K562 (cell line): ENCODE data around the gene MAN1B1. TPM values are rescaled to one million over a fixed set of nuclear protein-coding genes. Genes with fewer than 3 reads are reported as not detected.

Source experiments
- ATAC-seq: fragments of 200-7000 bp; cut with Tn5 transposase; 3 replicates; pipeline ENCODE4 v1.9.1; 2020; ENCODE audit warnings: moderate library complexity
- BruUV-seq: library from RNA; stranded (reverse); fragments of 400-500 nt; replicated peaks from 2 replicates; lab custom pipeline; 2021; lab: Mats Ljungman, UMichigan
- CTCF ChIA-PET: fragments of 300-600 bp; formaldehyde crosslinking; extraction: SDS; loops from one replicate; lab custom pipeline; 2021; ENCODE audit warnings: low intra/inter-chr PET ratio; lab: Yijun Ruan, JAX
- POLR2A ChIA-PET: fragments of 300-600, 350-650 bp; sonication (Branson Sonifier 250); formaldehyde crosslinking; extraction: SDS; loops from one replicate; lab custom pipeline; 2021; ENCODE audit warnings: antibody characterized with exemption, inconsistent platforms; lab: Yijun Ruan, JAX
- DNase-seq, 4 experiments: peaks; one replicate each; pipeline versions ENCODE4 v3.0.0 to v3.0.0-alpha.2; 2011 to 2018; ENCODE audit warnings: low spot score in 3 of 4, mixed read lengths in 3 of 4; ENCODE audit errors: extremely low read depth in 1 of 4
- FAIRE-seq: peaks from 2 replicates; lab custom pipeline; 2011; peaks lifted over from hg19 to GRCh38; lab: Jason Lieb, UNC
- H2AFZ ChIP-seq: 2 replicates; pipeline ENCODE4 v1.6.0; 2011; ENCODE audit warnings: low read depth, low read length, control low read depth, inconsistent platforms
- H3K27ac ChIP-seq: fragments of 200-600 bp; 3 replicates; pipeline ENCODE4 v1.8.0; 2011; ENCODE audit warnings: low read depth, mild to moderate bottlenecking, control low read depth, inconsistent platforms, low read length, moderate library complexity, mixed read lengths; ENCODE audit errors: extremely low read depth
- H3K27me3 ChIP-seq, 2 experiments: fragments of 300-600 bp in 1 of 2; 2 replicates in 1 of 2; 3 replicates in 1 of 2; pipeline versions ENCODE4 v1.6.0 to v1.8.0; 2011; ENCODE audit warnings: inconsistent platforms in 2 of 2, low read length in 2 of 2, mild to moderate bottlenecking in 1 of 2, mixed read lengths in 1 of 2, moderate library complexity in 1 of 2; ENCODE audit not compliant: control insufficient read depth in 2 of 2, insufficient read depth in 2 of 2
- H3K36me3 ChIP-seq: fragments of 300-600 bp; 3 replicates; pipeline ENCODE4 v1.8.0; 2011; ENCODE audit warnings: mild to moderate bottlenecking, low read length, inconsistent platforms; ENCODE audit not compliant: control insufficient read depth, insufficient read depth
- H3K4me1 ChIP-seq, 2 experiments: fragments of 200-600 bp in 1 of 2; replicated peaks in 1 of 2; 2 replicates in 1 of 2; 3 replicates in 1 of 2; pipeline versions ENCODE4 v1.5.1 to v1.8.0; 2011; ENCODE audit warnings: inconsistent platforms in 2 of 2, low read length in 2 of 2, mild to moderate bottlenecking in 1 of 2, mixed read lengths in 1 of 2, moderate library complexity in 1 of 2; ENCODE audit not compliant: control insufficient read depth in 2 of 2, insufficient read depth in 2 of 2
- H3K4me2 ChIP-seq: 2 replicates; pipeline ENCODE4 v1.6.1; 2011; ENCODE audit warnings: low read length, control low read depth, inconsistent platforms, mixed read lengths; ENCODE audit not compliant: insufficient read depth
- H3K4me3 ChIP-seq: fragments of 200-600 bp; sonication (generic), shearing (Covaris generic); 2 replicates; pipeline ENCODE4 v1.5.1; 2016; ENCODE audit warnings: control low read depth, inconsistent platforms
- H3K79me2 ChIP-seq: fragments of 200-600 bp; 3 replicates; pipeline ENCODE4 v1.8.0; 2011; ENCODE audit warnings: low read length, inconsistent platforms; ENCODE audit not compliant: control insufficient read depth, insufficient read depth
- H3K9ac ChIP-seq, 2 experiments: 2 replicates each; pipeline versions ENCODE4 v1.6.0 to v1.6.1; 2011; ENCODE audit warnings: low read depth in 2 of 2, low read length in 2 of 2, control low read depth in 1 of 2, inconsistent platforms in 1 of 2, mild to moderate bottlenecking in 1 of 2, mixed read lengths in 1 of 2; ENCODE audit not compliant: insufficient read depth in 1 of 2
- H3K9me1 ChIP-seq: one replicate; pipeline ENCODE4 v1.6.0; 2011; ENCODE audit warnings: inconsistent platforms, mild to moderate bottlenecking, low read length, moderate library complexity; ENCODE audit not compliant: control insufficient read depth, insufficient read depth
- H3K9me3 ChIP-seq: replicated peaks from 2 replicates; pipeline ENCODE4 v1.5.1; 2011; ENCODE audit warnings: low read depth, low read length, inconsistent platforms; ENCODE audit not compliant: control insufficient read depth, insufficient read depth
- H4K20me1 ChIP-seq: replicated peaks from 2 replicates; pipeline ENCODE4 v1.6.1; 2011; ENCODE audit warnings: low read length, inconsistent platforms, mixed read lengths; ENCODE audit not compliant: control insufficient read depth, insufficient read depth
- CCNT2 ChIP-seq: IDR thresholded peaks from 2 replicates; pipeline ENCODE4 v1.6.1; 2011; ENCODE audit warnings: borderline replicate concordance, low read depth, mild to moderate bottlenecking, moderate library complexity, mixed read lengths, low read length; ENCODE audit not compliant: insufficient read length; ENCODE audit errors: extremely low read depth
- E2F1 ChIP-seq: sonication (generic); formaldehyde crosslinking; IDR thresholded peaks from 2 replicates; pipeline ENCODE4 v1.8.1; 2023; ENCODE audit warnings: mild to moderate bottlenecking, missing genetic modification reagents, moderate library complexity
- ETS2 ChIP-seq: IDR thresholded peaks from 2 replicates; pipeline ENCODE4 v1.6.1; 2016; ENCODE audit warnings: borderline replicate concordance, missing genetic modification characterization, mild to moderate bottlenecking, moderate library complexity, missing compliant biosample characterization; ENCODE audit not compliant: poor library complexity, severe bottlenecking
- NRF1 ChIP-seq, 2 experiments: fragments of 450-650 bp; IDR thresholded peaks in 1 of 2; conservative IDR thresholded peaks in 1 of 2; 2 replicates each; pipeline ENCODE4 v1.6.1; 2014; ENCODE audit warnings: mild to moderate bottlenecking in 2 of 2
- POLR2H ChIP-seq: IDR thresholded peaks from 2 replicates; pipeline ENCODE4 v1.6.1; 2016; ENCODE audit warnings: missing genetic modification characterization, low read depth, mild to moderate bottlenecking, control low read depth, missing compliant biosample characterization, moderate library complexity
- TBP ChIP-seq: optimal IDR thresholded peaks from 2 replicates; pipeline ENCODE3; 2011; ENCODE audit warnings: low read depth, low read length, improper control_type of control experiment
- VEZF1 ChIP-seq: fragments of 200-800 bp; sonication (Bioruptor generic); IDR thresholded peaks from 2 replicates; pipeline ENCODE4 v1.6.1; 2017; ENCODE audit warnings: missing genetic modification characterization, missing compliant biosample characterization
- ZNF384 ChIP-seq: IDR thresholded peaks from 2 replicates; pipeline ENCODE4 v1.6.1; 2012; ENCODE audit warnings: low read depth, low read length, improper control_type of control experiment
- WGBS: fragments of 100-300 bp; shearing (Covaris generic); methylation state at CpG from one replicate; pipeline ENCODE4 v1.1.6; 2016; ENCODE audit warnings: low coverage, mixed read lengths; ENCODE audit not compliant: insufficient coverage; ENCODE audit errors: missing lambda C conversion rate; 5-methylcytosine and 5-hydroxymethylcytosine counted together
- in situ Hi-C: fragments of 300-500 bp; cut with MboI; formaldehyde crosslinking; loops from 4 replicates; pipeline ENCODE4 v1.15.0; 2018; ENCODE audit warnings: inconsistent platforms, mixed read lengths
- intact Hi-C: fragments of 100-400 bp; cut with micrococcal nuclease; formaldehyde crosslinking; loops from 2 replicates; pipeline ENCODE4 v1.14.2; 2022
- polyA plus RNA-seq, 8 experiments: library from polyadenylated mRNA; depleted of rRNA in 4 of 8; stranded (reverse) in 5 of 8; unstranded in 3 of 8; fragments of >200 nt; fragmentation: Nextera tagmentation in 2 of 8; fragmentation: Illumina TruSeq in 1 of 8; extraction: Ambion mirVana in 2 of 8; extraction: Trizol in 1 of 8; gene quantifications; 2 replicates each; pipeline versions ENCODE4 v1.2.1 to v1.2.3, GENCODE V29; 2011 to 2014; ENCODE audit warnings: inconsistent platforms in 1 of 8, missing spikeins in 1 of 8
- total RNA-seq, 7 experiments: library from RNA; depleted of rRNA in 6 of 7; stranded (reverse); fragments of >200 nt in 6 of 7; fragmentation: Illumina TruSeq in 2 of 7; extraction: Trizol in 2 of 7; gene quantifications; 2 replicates each; pipeline versions ENCODE4 v1.2.1 to v1.2.3, GENCODE V29; 2011 to 2021; ENCODE audit warnings: low replicate concordance in 1 of 7

MAN1B1 gene
- total and polyA plus RNA-seq, 9 of the 15 experiments (the other 6 are each of a cell fraction or from before 2014, with no cell fraction given) = 0.55 to 36.6 (median 27.3) TPM

- in situ Hi-C loops = no loop called here
- Histone ChIP-seq H3K79me2 (no peaks in the 10 kb centered on the region), H3K27me3 (no peaks in the 10 kb centered on the region), H3K36me3 (no peaks in the 10 kb centered on the region), H3K9me3 (no peaks in the 10 kb centered on the region; the same call in 1 of the 2 replicates), H3K4me2 (no peak overlapping the region), H3K4me3 (peak overlapping the region; percentile 21; the same call in 1 of the 2 replicates), H2AFZ (no peak overlapping the region; the same call in 1 of the 2 replicates), H3K9ac (0 out of 4 replicates have a peak overlapping the region, but pooled peaks of 1 of the 2 experiments have one; percentile 38), H3K4me1 (peaks cover 8 to 53% of the 10 kb centered on the region in 2 experiments; a peak in 3 of 5 replicates), H3K9me1 (no peaks in the 10 kb centered on the region), H3K27ac (peak overlapping the region; percentile 52; the same call in 1 of the 3 replicates), H4K20me1 (no peaks in the 10 kb centered on the region)
- DNase-seq (peak; percentile 82 to 93 (median 88)), FAIRE-seq (peak; percentile 99), ATAC-seq (peak; percentile 87)
- BruUV-seq = no TSS peak
- ChIA-PET CTCF (interaction anchor here (0.6 kb wide), 1 partner anchor 27 kb away, joined by 3 read pairs; no protein-coding TSS in a partner anchor), POLR2A (interaction anchor here (0.6 to 3.4 kb wide), 14 partner anchors 9 to 788 kb away, joined by 3 to 22 read pairs (median 4); partner anchors contain the start of genes DPP7, GRIN1 and TUBB4B)
- under 1% methylated on average over 21 of the region's 34 CpGs for WGBS
- TF ChIP-seq VEZF1 (CRISPR knock-in tag) (peak; percentile 59), POLR2H (tag) (no peak), NRF1 (conservative IDR thresholded peaks at IDR 0.05 in 1 of 2, IDR thresholded peaks at IDR 0.05 in 1 of 2) (peak; percentile 55 to 67), ZNF384 (peak; percentile 81), TBP (peak; percentile 21), ETS2 (no peak), E2F1 (CRISPR knock-in tag) (peak; percentile 30; the same call in 1 of the 2 replicates), CCNT2 (peak; percentile 14)
- intact Hi-C loops = loop anchor here (2.0 kb wide), 2 partner anchors 22 to 64 kb away; partner anchors contain the start of gene MAN1B1
Observed at GRCh38 chr9:137150617-137151457, 64.1 kb downstream of the MAN1B1 start.
